ENCODE results near the gene MISFA.
A peak's percentile ranks its signal among the peaks of the same experiment; 100 is the strongest.
"Not testable (repeated sequence)": the region's sequence is repeated elsewhere in the genome, so short reads cannot be mapped to it uniquely, and the experiment has no call there.

MISFA gene

GRCh38 chr11:18633256-18634139 lies 33.9 kb downstream of the MISFA start:
- peak overlapping the region; percentile 67 to 92 for H3K4me3 ChIP-seq (replicated peaks in 1 of 2; ENCODE audit: low read depth in 2 of 2, low read length in 2 of 2)
- no peak for TF ChIP-seq CTCF (IDR thresholded peaks at IDR 0.05; ENCODE audit: low read depth, low read length)
- peak in 1 of 2 donors; percentile 12 for DNase-seq (ENCODE audit: low read depth in 2 of 2)

- H3K4me3 ChIP-seq (replicated peaks in 1 of 2; ENCODE audit: low read depth in 2 of 2, low read length in 2 of 2), result peak within 1 kb of the TSS; percentile 67 to 92
- no peak for TF ChIP-seq CTCF (IDR thresholded peaks at IDR 0.05; ENCODE audit: low read depth, low read length)
- DNase-seq (ENCODE audit: low read depth in 2 of 2), result peak; percentile 99 to 100
These were observed 34.8 kb downstream of the MISFA start, which contains the start of gene SPTY2D1 for GRCh38 chr11:18634140-18635032. Gene SPTY2D1 (minus strand): TSS chr11:18634342. CDS start chr11:18634257, 85 bp downstream.

DNA sequence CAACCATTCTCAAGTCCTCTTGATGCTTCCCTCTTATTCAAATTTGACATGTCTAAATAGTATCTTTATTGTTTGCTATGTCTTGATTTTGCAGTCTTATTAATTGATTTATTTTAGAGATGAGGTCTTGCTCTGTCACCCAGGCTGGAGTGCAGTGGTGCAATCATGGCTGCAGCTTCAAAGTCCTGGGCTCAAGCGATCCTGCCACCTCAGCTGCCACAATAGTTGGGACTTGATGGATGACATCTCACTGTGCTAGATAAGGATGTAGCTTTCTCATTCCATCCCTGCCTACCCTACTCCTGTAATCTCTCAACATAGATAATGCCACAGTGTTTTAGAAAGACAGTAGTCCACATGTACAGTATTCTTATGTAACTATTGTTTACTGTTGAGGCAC lies 42.1 kb downstream of the MISFA start:
- TF ChIP-seq CTCF (IDR thresholded peaks at IDR 0.05; ENCODE audit: low read depth, low read length), result no peak
- DNase-seq (ENCODE audit: low read depth in 2 of 2), result no peak

DNA sequence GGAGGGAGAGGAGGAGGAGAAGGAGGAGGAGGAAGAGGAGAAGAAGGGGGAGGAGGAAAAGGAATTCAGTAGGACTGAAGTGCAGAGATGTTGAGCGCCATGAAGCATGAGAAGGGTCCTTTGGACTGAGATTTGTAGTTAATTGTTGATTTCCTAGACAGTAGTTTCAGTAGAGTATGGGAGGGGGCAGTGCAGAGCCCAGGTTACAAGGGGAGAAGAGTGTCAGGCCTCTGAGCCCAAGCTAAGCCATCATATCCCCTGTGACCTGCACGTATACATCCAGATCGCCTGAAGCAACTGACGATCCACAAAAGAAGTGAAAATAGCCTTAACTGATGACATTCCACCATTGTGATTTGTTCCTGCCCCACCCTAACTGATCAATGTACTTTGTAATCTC lies 43.4 kb downstream of the MISFA start:
- not testable (repeated sequence) for H3K4me3 ChIP-seq (replicated peaks in 1 of 2; ENCODE audit: low read depth in 2 of 2, low read length in 2 of 2); DNase-seq (ENCODE audit: low read depth in 2 of 2)

More for the DNA sequence above, 42.1 kb downstream of the MISFA start:
- H3K4me3 ChIP-seq (replicated peaks in 1 of 2; ENCODE audit: low read depth in 2 of 2, low read length in 2 of 2), result no peak overlapping the region

DNA sequence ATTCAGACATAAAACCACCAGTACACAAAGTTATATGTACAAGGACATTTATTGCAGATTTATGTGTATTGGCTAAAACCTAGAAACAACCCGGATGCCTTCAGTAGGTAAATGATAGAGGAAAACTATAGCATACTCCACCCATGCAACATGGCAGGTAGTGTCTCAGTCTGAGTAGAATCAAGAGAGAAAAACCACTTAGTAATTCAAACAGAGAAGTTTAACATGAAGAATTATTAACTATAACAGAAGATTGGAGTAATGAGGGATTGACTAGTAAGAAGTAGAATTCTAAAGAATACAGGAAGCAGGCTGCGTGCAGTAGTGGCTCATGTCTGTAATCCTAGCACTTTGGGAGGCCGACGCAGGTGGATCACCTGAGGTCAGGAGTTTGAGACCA lies 50.8 kb downstream of the MISFA start:
- no peak overlapping the region for H3K4me3 ChIP-seq (replicated peaks in 1 of 2; ENCODE audit: low read depth in 2 of 2, low read length in 2 of 2)
- TF ChIP-seq CTCF (IDR thresholded peaks at IDR 0.05; ENCODE audit: low read depth, low read length), result no peak

DNA sequence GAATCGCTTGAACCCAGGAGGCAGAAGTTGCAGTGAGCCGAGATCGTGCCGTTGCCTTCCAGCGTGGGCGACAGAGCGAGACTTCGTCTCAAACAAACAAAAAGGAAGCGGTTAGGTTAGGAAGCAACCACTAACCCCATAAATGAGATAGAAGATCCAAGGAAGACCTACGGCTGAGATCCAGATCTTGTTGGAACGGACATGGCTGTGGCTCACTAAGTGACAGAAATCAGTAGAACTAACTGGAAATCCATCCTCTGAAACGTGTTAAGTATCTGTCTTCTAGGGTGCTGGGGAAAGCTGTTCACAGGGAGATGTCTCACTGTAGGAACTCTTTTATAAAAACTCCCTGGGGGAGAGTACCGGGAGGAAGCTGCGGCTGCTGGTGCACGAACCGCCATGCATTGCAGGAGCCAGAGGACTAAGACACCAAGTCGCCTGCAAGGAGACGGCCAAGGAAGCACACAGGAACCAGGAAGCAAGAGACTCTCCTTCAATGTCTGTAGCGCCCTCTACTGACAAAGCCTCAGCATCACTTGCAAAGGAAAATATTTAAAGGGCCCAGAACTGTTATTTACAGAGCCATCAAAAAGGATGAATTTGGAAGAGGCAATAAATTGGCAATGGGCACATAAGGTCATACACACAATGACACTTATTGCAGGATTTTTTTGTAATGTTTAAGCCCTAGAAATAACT lies 51.4 kb downstream of the MISFA start:
- DNase-seq (ENCODE audit: low read depth in 2 of 2), result peak; percentile 83
- TF ChIP-seq CTCF (IDR thresholded peaks at IDR 0.05; ENCODE audit: low read depth, low read length), result peak; percentile 80
- H3K4me3 ChIP-seq (replicated peaks in 1 of 2; ENCODE audit: low read depth in 2 of 2, low read length in 2 of 2), result no peak overlapping the region

More for the DNA sequence above, 50.8 kb downstream of the MISFA start:
- DNase-seq (ENCODE audit: low read depth in 2 of 2), result no peak
